SK-N-SH treated with all-trans-retinoic acid at 6 μM for 48 hours (cell line): ENCODE results near the gene AP2A2.

Experiments
- ARNTL ChIP-seq: fragments of 450-650 bp; formaldehyde crosslinking; IDR thresholded peaks from 2 replicates; pipeline ENCODE4 v1.5.0; 2020; ENCODE audit warnings: low read depth, mild to moderate bottlenecking, moderate library complexity, borderline replicate concordance
- BACH2 ChIP-seq: fragments of 250-450 bp; sonication (Bioruptor Pico); IDR thresholded peaks from 2 replicates; pipeline ENCODE4 v1.9.0; 2021; ENCODE audit warnings: mild to moderate bottlenecking, borderline replicate concordance
- GLIS3 ChIP-seq: fragments of 250-450 bp; sonication (Bioruptor Pico); IDR thresholded peaks from 2 replicates; pipeline ENCODE4 v1.5.0; 2020; ENCODE audit warnings: mild to moderate bottlenecking, moderate library complexity
- ISL1 ChIP-seq: fragments of 250-450 bp; sonication (Bioruptor Pico); IDR thresholded peaks from 2 replicates; pipeline ENCODE4 v2.1.2; 2022; ENCODE audit warnings: mild to moderate bottlenecking, moderate library complexity
- OSR1 ChIP-seq: fragments of 250-450 bp; sonication (Bioruptor Pico); IDR thresholded peaks from 2 replicates; pipeline ENCODE4 v1.8.0; 2022; ENCODE audit warnings: moderate library complexity, mild to moderate bottlenecking, inconsistent platforms
- TCF4 ChIP-seq: fragments of 250-450 bp; sonication (Bioruptor Pico); IDR thresholded peaks from 2 replicates; pipeline ENCODE4 v1.8.0; 2021; ENCODE audit warnings: mild to moderate bottlenecking, moderate library complexity, borderline replicate concordance
- TF ChIP-seq, protein P1 (sequence below): fragments of 250-450 bp; sonication (Bioruptor Pico); IDR thresholded peaks from 2 replicates; pipeline ENCODE4 v1.5.1; 2021; ENCODE audit warnings: mild to moderate bottlenecking, moderate library complexity
- TF ChIP-seq, protein P2 (sequence below): fragments of 250-450 bp; sonication (Bioruptor Pico); IDR thresholded peaks from 2 replicates; pipeline ENCODE4 v1.8.0; 2020; ENCODE audit warnings: mild to moderate bottlenecking, moderate library complexity, borderline replicate concordance

DNA sequence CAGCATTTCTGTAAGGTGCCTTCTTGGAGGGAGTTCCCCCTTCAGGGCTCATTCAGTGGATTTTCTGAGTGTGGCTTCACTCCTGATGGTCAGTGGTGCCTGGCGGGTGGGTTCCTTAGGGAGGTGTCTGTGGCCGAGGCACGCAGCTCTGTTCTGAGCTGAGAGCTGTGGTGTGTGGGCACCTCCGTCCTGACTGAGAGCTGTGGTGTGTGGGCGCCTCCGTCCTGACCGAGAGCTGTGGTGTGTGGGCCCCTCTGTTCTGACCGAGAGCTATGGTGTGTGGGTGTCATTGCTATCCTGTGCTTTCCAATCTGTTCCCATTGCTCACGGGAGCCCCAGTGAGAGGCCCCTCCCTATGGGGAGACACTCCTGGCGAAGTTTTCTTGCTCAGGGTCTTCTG, 71.0 kb downstream of the AP2A2 start:
- TF ChIP-seq, protein P1, sequence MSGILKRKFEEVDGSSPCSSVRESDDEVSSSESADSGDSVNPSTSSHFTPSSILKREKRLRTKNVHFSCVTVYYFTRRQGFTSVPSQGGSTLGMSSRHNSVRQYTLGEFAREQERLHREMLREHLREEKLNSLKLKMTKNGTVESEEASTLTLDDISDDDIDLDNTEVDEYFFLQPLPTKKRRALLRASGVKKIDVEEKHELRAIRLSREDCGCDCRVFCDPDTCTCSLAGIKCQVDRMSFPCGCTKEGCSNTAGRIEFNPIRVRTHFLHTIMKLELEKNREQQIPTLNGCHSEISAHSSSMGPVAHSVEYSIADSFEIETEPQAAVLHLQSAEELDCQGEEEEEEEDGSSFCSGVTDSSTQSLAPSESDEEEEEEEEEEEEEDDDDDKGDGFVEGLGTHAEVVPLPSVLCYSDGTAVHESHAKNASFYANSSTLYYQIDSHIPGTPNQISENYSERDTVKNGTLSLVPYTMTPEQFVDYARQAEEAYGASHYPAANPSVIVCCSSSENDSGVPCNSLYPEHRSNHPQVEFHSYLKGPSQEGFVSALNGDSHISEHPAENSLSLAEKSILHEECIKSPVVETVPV (CRISPR knock-in tag): no peak
- TF ChIP-seq, protein P2, sequence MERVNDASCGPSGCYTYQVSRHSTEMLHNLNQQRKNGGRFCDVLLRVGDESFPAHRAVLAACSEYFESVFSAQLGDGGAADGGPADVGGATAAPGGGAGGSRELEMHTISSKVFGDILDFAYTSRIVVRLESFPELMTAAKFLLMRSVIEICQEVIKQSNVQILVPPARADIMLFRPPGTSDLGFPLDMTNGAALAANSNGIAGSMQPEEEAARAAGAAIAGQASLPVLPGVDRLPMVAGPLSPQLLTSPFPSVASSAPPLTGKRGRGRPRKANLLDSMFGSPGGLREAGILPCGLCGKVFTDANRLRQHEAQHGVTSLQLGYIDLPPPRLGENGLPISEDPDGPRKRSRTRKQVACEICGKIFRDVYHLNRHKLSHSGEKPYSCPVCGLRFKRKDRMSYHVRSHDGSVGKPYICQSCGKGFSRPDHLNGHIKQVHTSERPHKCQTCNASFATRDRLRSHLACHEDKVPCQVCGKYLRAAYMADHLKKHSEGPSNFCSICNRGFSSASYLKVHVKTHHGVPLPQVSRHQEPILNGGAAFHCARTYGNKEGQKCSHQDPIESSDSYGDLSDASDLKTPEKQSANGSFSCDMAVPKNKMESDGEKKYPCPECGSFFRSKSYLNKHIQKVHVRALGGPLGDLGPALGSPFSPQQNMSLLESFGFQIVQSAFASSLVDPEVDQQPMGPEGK (CRISPR knock-in tag): no peak
- TF ChIP-seq ISL1 (CRISPR knock-in tag): no peak
- no peak for TF ChIP-seq ARNTL (CRISPR knock-in tag)
- no peak for TF ChIP-seq TCF4 (CRISPR knock-in tag)
- no peak for TF ChIP-seq GLIS3
- no peak for TF ChIP-seq OSR1 (CRISPR knock-in tag)
- TF ChIP-seq BACH2: no peak
